Prostate gland (tissue), 2 donors: Measurements from ENCODE around the gene PTPRC.

ENCODE experiments used
- CTCF ChIP-seq, 4 experiments: fragments of 200-600 bp in 2 of 4; fragments of 450-650 bp in 2 of 4; sonication (generic) in 2 of 4; IDR thresholded peaks; 1 replicate in 3 of 4; 2 replicates in 1 of 4; pipeline ENCODE4 v1.5.1; 2016 to 2019; ENCODE audit warnings: antibody characterized with exemption in 4 of 4, mild to moderate bottlenecking in 2 of 4, moderate library complexity in 2 of 4
- POLR2A ChIP-seq: fragments of 450-650 bp; IDR thresholded peaks from one replicate; pipeline ENCODE4 v1.6.1; 2016; ENCODE audit warnings: antibody characterized with exemption, mild to moderate bottlenecking
- POLR2AphosphoS5 ChIP-seq: sonication (generic); formaldehyde crosslinking; IDR thresholded peaks from one replicate; pipeline ENCODE4 v1.6.1; 2017; ENCODE audit warnings: antibody characterized with exemption

- no peak for TF ChIP-seq CTCF (IDR thresholded peaks at IDR 0.05)
- TF ChIP-seq POLR2A: no peak
- no peak for TF ChIP-seq POLR2AphosphoS5
Observed at GRCh38 chr1:198773030-198773429, 134.2 kb downstream of the PTPRC start.
